ENCODE results near the gene SPRY1.

Gene SPRY1

DNA sequence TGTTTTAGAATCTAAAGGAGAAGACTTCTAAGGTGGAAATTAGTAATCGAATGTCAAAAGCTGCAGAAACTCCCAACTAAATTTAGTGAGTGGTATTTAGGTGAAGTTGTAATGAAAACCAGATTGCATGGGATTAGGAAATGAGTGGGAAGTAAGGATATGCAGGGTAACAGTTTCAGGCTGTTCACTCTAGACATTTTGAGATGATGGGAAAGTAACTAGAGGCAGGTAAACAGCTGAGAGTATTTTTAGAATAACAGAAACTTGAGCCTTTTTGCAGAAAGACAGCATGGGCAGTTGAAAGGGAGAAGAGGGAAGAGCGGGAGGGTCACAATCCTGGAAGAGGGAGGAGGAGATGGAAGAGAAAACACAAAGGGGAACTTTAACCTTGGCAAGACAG is 12.7 kb downstream of the SPRY1 start:
- DNase-seq (ENCODE audit: low read depth in 2 of 2): no peak

DNA sequence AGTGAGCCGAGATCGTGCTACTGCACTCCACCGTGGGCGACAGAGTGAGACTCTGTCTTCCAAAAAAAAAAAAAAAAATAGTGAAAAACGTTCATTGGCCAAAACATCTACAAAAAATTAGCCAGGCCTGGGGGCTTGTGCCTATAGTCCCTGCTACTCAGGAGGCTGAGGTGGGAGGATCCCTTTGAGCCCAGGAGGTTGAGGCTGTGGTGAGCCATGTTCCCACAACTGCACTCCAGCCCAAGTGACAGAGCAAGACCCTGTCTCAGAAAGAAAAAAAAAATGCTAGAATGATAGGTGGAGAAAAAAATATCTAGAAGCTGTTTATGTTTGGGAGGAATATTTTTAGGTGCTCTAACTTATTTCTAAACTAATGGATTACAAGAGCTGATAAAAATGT is 14.9 kb downstream of the SPRY1 start:
- no peak for DNase-seq (ENCODE audit: low read depth in 2 of 2)

DNA sequence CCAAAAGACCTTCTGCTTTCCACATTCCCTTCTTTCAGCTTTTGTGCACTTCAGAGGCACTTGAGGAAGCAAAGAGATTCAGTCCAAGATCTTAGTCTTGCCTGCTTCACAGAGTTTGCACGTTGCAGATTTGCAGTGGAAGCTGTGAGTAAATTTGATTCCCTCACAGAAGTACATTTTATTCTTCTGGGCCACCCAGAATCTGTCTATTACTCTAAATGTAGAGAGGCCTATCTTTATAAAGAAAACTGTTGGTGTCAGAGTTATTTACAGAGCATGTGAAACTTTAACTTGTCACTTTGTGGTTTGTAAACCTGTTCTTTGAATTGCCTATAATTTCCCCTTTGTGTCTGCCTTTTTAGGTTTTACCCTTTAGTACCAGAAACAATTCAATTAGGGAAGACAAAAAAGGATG is 15.5 kb downstream of the SPRY1 start:
- DNase-seq (ENCODE audit: low read depth in 2 of 2): no peak

DNA sequence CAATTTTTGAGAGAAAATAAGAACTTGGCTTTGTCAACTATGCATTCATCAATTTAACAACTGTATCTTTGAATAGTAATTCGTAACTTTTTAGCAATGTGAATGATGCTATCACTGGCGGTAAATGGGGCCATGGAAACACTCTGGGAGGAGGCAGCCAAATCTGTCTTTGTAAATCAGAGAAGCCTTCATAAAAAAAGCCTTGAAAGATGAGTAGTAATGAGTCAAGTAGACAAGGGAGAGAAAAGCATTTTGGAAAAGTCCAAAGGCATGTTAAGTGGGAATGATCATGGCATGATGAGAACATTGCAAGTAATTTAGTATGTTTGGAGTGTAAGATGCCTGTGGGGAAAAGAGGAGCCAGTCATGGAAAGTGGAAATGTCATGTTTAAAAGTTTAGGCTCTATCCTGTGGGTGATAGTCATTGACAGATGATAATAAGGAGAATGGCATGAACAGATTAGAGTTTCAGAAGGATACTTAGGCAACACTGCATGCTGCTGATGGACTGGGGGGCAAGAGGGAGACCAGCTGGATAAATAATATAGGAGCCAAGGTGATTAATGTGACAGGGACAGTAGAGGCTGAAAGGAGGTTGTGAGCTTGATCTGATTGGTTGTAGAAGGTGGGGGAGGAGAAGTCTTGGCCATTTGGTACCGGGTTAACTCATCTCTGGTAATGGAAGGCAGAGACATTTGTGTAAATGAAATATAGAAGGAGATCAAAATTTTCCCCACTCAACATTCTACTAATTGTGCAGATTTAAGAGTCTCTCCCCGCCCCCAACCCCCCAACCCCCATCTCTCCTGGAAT is 16.3 kb downstream of the SPRY1 start:
- DNase-seq (ENCODE audit: low read depth in 2 of 2): no peak

DNA sequence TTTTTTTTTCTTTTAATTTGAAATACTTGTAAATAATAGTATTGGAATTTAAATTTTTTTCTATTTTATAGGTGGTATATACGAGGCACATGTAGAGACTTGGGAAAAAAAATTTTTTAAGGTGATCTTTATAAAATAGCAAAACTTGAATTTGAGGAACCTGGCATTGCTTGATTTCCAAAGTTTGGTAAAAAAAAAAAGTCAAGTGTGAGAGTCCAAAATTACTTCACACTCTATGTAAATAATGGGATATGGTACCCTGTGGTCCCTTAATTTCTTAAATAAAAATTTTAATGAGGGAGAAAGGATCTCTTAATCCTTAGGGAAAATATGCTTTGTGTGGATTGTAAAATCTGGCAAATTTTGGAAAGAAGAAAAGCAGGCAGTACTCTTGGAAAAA is 19.0 kb downstream of the SPRY1 start:
- no peak for DNase-seq (ENCODE audit: low read depth in 2 of 2)

DNA sequence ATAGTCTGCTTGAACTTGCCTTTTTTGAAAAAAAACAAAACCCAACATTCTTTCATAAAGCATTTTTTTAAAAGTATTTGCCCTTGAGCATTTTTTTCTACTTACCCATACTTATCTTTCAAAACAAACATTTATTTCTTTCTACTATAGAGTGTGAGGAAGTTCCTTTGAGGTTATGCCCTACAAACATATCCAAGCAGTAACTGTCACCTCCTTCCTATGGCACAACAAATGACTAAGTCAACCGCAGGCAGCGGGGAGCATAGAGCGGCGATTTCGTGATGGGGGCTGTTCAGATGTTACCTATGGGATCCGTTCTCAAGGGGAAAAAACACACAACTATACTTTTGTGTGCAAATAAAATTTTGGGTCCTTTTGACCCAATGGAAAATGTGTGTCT is 19.4 kb downstream of the SPRY1 start:
- peak in 1 of 2 donors; percentile 28 for DNase-seq (ENCODE audit: low read depth in 2 of 2)

DNA sequence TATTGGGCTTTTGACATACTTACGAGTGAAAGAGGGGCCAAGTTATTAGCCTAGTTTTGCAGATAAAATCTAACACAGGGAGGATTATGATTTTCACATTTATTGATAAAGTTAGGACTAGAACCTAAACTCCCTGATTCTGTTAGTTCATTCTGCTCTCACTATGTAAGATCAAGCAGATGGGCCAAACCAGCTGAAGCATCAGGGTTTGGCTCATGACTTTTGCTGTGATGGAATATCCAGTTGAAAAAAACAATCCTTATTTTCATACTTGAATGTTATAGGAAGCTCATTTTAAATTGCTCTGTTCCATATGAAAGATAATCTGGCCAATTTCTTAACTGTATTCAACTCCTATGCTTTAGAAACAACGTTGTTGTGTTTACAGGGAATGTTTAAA is 21.2 kb downstream of the SPRY1 start:
- no peak for DNase-seq (ENCODE audit: low read depth in 2 of 2)

DNA sequence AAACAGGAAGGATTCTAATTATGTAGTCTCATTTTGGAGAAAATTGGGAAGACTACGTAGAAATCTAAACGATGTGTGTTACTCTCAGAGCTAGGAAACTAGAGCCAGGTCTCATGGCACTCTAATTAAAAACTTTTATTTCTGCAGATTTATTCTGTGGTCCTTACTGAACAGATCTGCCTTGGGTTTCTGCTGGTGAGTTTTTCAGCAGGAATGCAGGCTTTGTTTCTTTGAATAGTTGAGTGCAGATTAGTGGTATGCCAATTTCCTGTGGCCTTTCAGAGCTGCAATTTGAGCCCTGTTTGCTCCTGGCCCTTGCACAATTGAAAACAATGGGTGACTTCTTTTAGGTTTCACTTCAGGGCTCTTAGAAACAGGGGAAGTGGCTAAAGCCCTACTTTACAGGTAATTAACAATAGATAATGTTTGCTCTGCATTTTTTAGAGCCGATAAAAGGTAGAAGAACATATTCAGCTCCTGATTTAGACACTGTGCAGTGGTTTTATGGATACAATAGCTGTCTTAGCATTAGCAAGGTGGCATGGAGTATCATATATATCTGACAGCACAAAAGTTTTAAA is 21.8 kb downstream of the SPRY1 start:
- DNase-seq (ENCODE audit: low read depth in 2 of 2): no peak

DNA sequence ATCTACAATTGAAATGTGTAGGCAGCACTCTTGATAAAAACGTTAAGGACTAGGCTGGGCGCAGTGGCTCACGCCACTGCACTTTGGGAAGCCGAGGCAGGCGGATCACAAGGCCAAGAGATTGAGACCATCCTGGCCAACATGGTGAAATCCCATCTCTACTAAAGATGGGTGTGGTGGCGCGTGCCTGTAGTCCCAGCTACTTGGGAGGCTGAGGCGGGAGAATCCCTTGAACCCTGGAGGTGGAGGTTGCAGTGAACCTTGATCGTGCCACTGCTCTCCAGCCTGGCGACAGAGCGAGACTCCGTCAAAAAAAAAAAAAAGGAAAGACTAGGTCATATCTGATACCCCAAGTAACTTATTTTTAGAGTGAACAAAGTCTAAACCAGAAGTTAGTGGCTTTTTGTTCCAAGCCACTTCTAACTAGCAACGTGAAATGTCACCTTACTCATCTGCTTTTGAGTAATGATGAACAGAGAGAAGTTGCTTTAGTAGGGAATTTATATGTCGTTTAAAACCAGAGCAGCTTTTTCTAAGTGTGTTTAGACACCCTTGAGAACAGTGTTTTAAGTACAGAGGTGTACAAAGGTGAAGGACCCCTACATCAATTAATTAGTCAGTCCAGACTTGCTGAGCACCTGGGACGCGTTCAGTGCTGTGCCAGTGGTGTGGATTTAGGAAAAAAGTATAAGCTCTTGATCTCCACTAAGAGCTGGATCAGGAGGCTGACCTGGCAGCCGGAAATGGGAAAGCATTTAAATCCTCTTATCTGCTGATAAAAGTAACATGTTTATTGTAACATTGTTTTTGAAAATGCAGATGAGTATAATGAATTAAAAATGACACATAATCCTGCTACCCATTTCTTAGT is 23.5 kb downstream of the SPRY1 start:
- no peak for DNase-seq (ENCODE audit: low read depth in 2 of 2)

DNA sequence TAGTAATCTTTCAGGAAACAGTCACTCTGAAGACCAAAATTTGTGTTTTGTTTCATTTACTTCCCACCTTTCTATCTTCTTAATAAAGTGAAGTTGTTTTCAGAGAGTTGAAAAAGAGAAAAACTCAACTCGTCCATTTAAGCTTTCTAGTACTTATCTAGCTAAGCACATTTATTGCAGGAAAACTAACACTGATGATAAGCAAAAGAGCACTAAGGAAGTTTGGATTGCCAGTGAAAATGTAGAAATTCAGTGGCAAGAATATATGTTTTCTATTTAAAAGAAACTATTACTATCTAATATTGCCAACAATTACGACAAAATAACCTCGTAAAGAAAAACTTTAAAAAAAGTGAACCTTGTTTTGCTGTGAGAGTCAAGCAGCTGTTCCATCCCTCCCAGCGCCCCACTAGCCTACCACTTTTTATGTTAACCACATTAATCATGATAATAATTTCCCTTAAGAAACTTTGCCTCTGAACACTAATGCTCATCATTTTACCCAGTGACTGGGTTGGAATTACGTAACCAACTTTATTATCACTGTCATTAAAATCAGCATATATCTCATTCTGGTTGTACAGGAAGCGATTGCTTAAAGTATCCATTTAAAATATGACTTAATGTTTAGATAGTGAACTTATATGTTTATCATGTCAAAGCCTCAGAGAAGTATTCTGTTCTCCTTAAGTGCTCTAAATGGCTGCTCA is 24.8 kb downstream of the SPRY1 start:
- no peak for DNase-seq (ENCODE audit: low read depth in 2 of 2)

DNA sequence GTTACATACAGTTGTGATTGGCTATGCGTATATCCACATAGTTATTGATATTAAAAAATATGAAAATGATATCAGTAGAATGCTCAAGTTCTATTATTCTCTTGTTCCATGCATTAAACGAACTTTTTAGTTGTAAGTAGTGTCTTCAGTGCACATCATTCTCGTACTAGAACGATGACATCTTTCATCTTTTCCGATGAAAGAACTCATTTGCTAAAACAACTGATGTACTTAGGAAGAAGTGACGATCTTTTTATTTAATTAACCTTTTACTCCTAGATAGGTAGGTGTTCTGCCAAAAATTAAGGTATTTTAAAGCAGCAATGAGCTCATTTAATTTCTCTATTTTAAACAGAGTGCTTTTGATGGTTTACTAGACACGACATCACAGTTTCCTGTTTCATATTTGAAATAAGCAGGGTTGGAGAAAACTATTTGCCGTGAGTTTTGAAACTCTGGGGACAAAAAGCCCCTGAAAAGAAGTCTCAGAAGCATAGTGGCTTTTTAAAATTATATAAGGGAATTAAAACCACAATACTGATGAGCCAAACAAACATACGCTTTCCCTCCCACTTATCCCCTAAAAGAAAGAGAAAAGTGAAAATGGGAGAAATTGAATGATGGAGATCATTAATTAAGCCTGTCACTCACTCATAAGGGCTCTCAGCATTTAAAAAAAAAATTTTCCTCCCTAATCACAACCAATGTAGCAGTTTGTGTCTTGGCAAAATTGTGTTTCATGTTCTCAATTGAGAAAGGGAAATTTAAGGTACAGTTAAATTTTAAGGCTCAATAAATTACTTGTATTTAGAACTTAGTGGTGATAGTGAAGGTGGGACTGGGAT is 25.6 kb downstream of the SPRY1 start:
- no peak for DNase-seq (ENCODE audit: low read depth in 2 of 2)

DNA sequence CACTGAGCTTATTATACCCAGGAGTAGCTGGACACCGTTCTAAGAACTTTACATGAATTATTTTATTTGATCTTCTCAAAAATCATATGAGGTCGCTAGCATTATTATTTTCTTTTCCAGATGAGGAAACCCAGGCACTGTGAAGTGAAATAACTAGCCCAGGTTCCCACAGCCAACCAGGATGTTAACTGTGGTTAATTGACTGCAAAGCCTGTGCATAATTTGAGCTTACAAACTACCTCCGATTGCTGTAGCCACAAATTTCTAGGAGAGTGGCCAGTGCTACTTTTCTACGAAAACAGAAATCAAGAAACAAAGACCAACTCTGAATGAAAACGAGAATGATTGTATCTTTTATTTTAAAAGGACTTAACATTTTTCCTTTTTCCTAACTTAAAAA is 27.2 kb downstream of the SPRY1 start:
- no peak for DNase-seq (ENCODE audit: low read depth in 2 of 2)

DNA sequence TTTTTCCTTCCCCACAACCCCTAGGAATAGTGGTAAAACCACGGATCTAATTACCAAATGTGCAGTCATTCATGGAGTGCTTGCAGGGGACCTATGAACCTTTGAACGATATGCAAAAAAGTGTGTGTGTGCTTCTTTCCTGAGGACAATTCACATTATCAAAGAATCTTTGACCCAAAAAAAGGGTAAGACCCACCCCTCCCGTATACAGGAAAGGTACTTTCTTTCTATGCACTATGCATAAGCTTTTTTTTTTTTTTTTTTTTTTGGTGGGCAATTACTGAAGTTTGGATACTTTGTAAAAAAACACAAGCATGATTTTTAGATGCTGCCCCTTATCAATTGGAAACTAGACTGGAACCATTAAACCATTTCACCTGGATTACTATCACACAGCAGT is 31.4 kb downstream of the SPRY1 start:
- DNase-seq (ENCODE audit: low read depth in 2 of 2): no peak

DNA sequence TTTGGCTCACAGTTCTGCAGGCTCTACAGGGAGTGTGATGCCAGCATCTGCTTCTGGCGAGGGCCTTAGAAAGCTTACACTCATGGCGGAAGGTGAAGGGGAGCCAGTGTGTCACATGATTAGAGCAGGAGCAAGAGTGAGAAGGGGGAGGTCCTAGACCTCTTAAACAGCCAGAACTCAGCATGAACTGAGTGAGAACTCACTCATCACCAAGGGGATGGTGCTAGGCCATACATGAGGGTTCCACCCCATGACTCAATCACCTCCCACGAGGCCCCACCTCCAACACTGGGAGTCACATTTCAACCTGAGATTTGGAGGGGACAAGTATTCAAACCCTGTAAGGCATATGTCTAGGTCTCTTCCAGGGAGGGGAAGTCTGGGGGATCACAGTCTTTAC is 33.4 kb downstream of the SPRY1 start:
- DNase-seq (ENCODE audit: low read depth in 2 of 2): no peak

DNA sequence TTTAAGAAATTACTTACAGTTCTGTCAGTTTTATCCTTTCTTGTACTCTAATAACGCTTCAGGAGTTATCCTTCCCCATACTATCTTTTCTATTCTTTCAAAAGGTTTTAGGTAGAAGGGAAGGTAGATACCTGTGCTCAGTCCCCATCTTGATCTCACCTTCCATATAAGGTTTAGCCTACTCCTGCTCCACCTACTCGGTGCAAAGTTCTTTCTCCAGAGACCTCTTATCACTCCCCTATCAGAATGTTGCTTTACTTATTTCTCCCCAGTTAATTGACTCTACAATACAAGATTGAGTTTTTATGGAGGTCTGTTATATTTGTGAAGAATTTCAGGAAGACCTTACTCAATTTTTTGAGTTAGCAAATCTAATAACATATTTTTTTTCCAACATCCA is 33.9 kb downstream of the SPRY1 start:
- no peak for DNase-seq (ENCODE audit: low read depth in 2 of 2)

DNA sequence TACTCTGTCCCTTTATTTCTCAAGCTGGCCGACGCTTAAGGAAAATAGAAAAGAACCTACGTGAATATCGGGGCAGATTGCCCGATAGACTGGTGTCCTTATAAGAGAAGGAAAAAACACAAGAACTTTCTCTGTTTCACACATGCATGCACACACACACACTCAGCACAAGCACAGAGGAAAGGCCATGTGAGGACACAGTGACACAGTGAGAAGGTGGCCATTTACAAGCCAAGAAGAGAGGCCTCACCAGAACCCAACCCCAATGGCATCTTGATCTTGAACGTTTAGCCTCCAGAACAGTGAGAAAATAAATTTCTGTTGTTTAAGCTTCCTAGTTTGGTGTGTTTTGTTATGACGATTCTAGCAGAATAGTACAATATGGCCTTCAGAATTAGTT is 37.0 kb downstream of the SPRY1 start:
- DNase-seq (ENCODE audit: low read depth in 2 of 2): no peak

DNA sequence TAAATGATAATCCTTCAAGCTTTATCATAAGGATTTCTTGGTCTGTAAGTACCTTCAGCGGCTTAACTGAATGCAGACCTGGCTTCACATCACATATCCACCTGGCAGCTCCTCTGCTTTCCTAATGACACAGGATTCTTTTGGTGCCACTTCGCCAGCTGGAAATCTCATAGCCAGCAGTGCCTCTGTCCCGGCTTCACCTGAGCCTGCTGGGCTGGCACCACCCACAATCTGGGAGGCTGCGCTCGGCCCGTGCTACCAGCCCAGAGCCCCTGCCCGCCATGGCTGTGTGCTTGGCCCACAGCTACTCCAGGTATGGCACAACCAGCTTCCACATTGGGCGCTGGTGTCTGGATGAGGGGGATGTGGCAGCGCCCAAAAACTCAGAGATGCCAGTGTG is 37.4 kb downstream of the SPRY1 start:
- DNase-seq (ENCODE audit: low read depth in 2 of 2): no peak

DNA sequence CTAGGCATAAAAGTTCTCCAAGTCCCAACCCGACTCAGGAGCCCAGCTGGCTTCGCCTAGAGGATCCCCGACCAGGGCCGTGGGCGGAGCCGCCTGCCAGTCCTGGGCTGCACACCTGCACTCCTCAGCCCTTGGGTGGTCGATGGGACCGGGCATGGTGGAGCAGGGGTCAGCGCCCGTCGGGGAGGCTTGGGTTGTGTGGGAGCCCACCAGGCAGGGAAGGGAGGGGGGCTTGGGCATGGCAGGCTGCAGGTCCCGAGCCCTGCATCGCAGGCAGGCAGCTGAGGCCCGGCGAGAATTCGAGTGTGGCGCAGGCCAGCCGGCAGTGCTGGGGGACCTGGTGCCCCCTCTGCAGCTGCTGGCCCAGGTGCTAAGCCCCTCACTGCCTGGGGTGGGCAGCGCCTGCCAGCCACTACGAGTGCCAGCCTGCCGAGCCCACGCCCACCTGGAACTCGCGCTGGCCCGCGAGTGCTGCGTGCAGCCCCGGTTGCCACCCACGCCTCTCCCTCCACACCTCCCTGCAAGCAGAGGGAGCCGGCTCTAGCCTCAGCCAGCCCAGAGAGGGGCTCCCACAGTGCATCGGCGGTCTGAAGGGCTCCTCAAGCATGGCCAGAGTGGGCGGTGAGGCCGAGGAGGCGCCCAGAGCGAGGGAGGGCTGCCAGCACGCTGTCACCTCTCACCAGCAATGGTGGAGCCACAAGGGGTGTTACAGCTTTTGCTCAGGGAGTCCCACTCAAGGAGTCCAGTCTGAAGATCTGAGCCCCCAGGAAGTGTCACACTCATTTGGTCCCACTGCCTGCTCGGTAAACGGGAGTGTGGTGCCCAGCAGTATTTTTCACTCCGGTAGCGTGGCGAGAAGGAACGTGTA is 38.9 kb downstream of the SPRY1 start:
- no peak for DNase-seq (ENCODE audit: low read depth in 2 of 2)

DNA sequence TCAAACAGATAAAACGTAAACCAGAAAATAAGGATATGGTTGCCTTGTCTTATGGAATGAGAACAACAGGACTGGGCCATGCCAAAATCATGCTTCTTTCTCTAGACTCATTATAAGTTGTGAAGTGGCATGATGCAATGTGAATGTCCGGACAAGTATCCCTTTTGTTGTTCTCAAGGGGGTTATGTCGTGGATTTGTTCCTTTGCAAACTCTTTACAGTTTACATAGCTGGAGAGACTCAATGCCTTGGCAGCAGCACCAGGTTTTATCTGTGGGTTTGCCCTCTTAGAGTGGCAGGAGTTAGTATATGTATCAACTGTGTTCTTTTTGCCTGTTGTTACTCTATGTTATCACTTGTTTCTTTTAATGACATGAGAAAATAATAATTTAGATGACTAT is 41.4 kb downstream of the SPRY1 start:
- DNase-seq (ENCODE audit: low read depth in 2 of 2): no peak

Data from stimulated activated CD4-positive, alpha-beta T cell treated with anti-CD3 and anti-CD28 coated beads, Interleukin-4, amount 100 ng/mL, for 48 hours (primary cell).